GM18907 (cell line): Measurements from ENCODE around the gene C2orf72.
"Not testable (repeated sequence)": the region's sequence is repeated elsewhere in the genome, so short reads cannot be mapped to it uniquely, and the experiment has no call there.

Experiments
- ATAC-seq: cut with Tn5 transposase; IDR thresholded peaks from one replicate; pipeline ENCODE4 v1.9.1; 2021; ENCODE audit warnings: mild to moderate bottlenecking, moderate library complexity; ENCODE audit not compliant: unreplicated experiment

Gene C2orf72

GRCh38 chr2:231013820-231014219 lies 23.5 kb upstream of the C2orf72 start:
- no peak for ATAC-seq

GRCh38 chr2:231015478-231015877 lies 21.8 kb upstream of the C2orf72 start:
- no peak for ATAC-seq

GRCh38 chr2:231015926-231016325 lies 21.4 kb upstream of the C2orf72 start:
- ATAC-seq, result no peak

- ATAC-seq, result no peak
Observed at GRCh38 chr2:231016566-231017230, 20.6 kb upstream of the C2orf72 start.

- no peak for ATAC-seq
Observed at GRCh38 chr2:231017231-231017598, 20.1 kb upstream of the C2orf72 start.

- no peak for ATAC-seq
Observed at GRCh38 chr2:231018184-231018583, 19.1 kb upstream of the C2orf72 start.

GRCh38 chr2:231025059-231025458 lies 12.3 kb upstream of the C2orf72 start:
- ATAC-seq, result not testable (repeated sequence)

GRCh38 chr2:231028889-231029288 lies 8.4 kb upstream of the C2orf72 start:
- ATAC-seq, result no peak

GRCh38 chr2:231029563-231029962 lies 7.8 kb upstream of the C2orf72 start:
- ATAC-seq, result no peak

GRCh38 chr2:231030725-231031124 lies 6.6 kb upstream of the C2orf72 start:
- ATAC-seq, result no peak

- no peak for ATAC-seq
Observed at GRCh38 chr2:231032575-231033140, 4.7 kb upstream of the C2orf72 start.

- ATAC-seq, result no peak
Observed at GRCh38 chr2:231033147-231034132, 3.9 kb upstream of the C2orf72 start.

GRCh38 chr2:231034291-231034882 lies 2.9 kb upstream of the C2orf72 start:
- no peak for ATAC-seq

GRCh38 chr2:231036131-231036530 lies 1.2 kb upstream of the C2orf72 start:
- ATAC-seq, result no peak

- no peak for ATAC-seq
Observed at GRCh38 chr2:231036578-231037106, 681 bp upstream of the C2orf72 start.

- ATAC-seq, result no peak
Observed at GRCh38 chr2:231037731-231038482, 584 bp downstream of the C2orf72 start.

- ATAC-seq, result no peak
Observed at GRCh38 chr2:231038483-231039293, 1.4 kb downstream of the C2orf72 start.

GRCh38 chr2:231039294-231039664 lies 2.0 kb downstream of the C2orf72 start:
- no peak for ATAC-seq

GRCh38 chr2:231039821-231040364 lies 2.6 kb downstream of the C2orf72 start:
- no peak for ATAC-seq
